H9 (cell line): ENCODE results near the gene SGIP1. TPM values are rescaled to one million over a fixed set of nuclear protein-coding genes. Genes with fewer than 3 reads are reported as not detected.

Experiments used
- DNase-seq: peaks from one replicate; pipeline ENCODE4 v3.0.0-alpha.2; 2017
- H2AFZ ChIP-seq: one replicate; pipeline ENCODE4 v1.6.1; 2013; ENCODE audit warnings: mild to moderate bottlenecking, low read length, control low read depth, moderate library complexity
- H2AK5ac ChIP-seq: 2 replicates; pipeline ENCODE4 v1.6.1; 2013; ENCODE audit warnings: low read length, control low read depth, mixed read lengths; ENCODE audit not compliant: insufficient read length
- H2BK120ac ChIP-seq: one replicate; pipeline ENCODE4 v1.6.1; 2013; ENCODE audit warnings: low read depth, mild to moderate bottlenecking, low read length, control low read depth, inconsistent platforms; ENCODE audit not compliant: poor library complexity, severe bottlenecking
- H2BK12ac ChIP-seq: 2 replicates; pipeline ENCODE4 v1.6.1; 2013; ENCODE audit warnings: low read length, control low read depth, mixed read lengths, low read depth; ENCODE audit not compliant: insufficient read length
- H2BK15ac ChIP-seq: 2 replicates; pipeline ENCODE4 v1.6.1; 2013; ENCODE audit warnings: low read depth, low read length, control low read depth
- H2BK20ac ChIP-seq: one replicate; pipeline ENCODE4 v1.6.1; 2013; ENCODE audit warnings: low read depth, mild to moderate bottlenecking, low read length, control low read depth, inconsistent platforms; ENCODE audit not compliant: poor library complexity, severe bottlenecking
- H2BK5ac ChIP-seq: 2 replicates; pipeline ENCODE4 v1.6.1; 2013; ENCODE audit warnings: low read length, control low read depth, mixed read lengths; ENCODE audit not compliant: insufficient read length
- H3K14ac ChIP-seq: 2 replicates; pipeline ENCODE4 v1.6.1; 2013; ENCODE audit warnings: low read length, control low read depth; ENCODE audit not compliant: insufficient read depth
- H3K18ac ChIP-seq: 2 replicates; pipeline ENCODE4 v1.6.1; 2013; ENCODE audit warnings: low read depth, mild to moderate bottlenecking, mixed read lengths, low read length, control low read depth; ENCODE audit not compliant: insufficient read length
- H3K23ac ChIP-seq: 2 replicates; pipeline ENCODE4 v1.6.1; 2013; ENCODE audit warnings: low read length, control low read depth, mixed read lengths, low read depth; ENCODE audit not compliant: insufficient read length
- H3K23me2 ChIP-seq: 2 replicates; pipeline ENCODE4 v1.6.1; 2013; ENCODE audit warnings: low read depth, mild to moderate bottlenecking, mixed read lengths, low read length, control low read depth; ENCODE audit not compliant: insufficient read length, poor library complexity, severe bottlenecking
- H3K27ac ChIP-seq: 2 replicates; pipeline ENCODE4 v1.5.1; 2013; ENCODE audit warnings: low read length, control low read depth, mixed read lengths, low read depth; ENCODE audit not compliant: insufficient read length
- H3K27me3 ChIP-seq: 2 replicates; pipeline ENCODE4 v1.6.1; 2013; ENCODE audit warnings: low read length, control low read depth, inconsistent platforms; ENCODE audit not compliant: insufficient read depth
- H3K4ac ChIP-seq: 2 replicates; pipeline ENCODE4 v1.6.1; 2013; ENCODE audit warnings: low read depth, mild to moderate bottlenecking, control low read depth, inconsistent platforms, low read length, moderate library complexity
- H3K4me1 ChIP-seq: 2 replicates; pipeline ENCODE4 v1.6.1; 2013; ENCODE audit warnings: low read length, control low read depth, inconsistent platforms; ENCODE audit not compliant: insufficient read depth
- H3K4me2 ChIP-seq: 2 replicates; pipeline ENCODE4 v1.6.1; 2013; ENCODE audit warnings: low read length, control low read depth, mixed read lengths; ENCODE audit not compliant: insufficient read length, insufficient read depth
- H3K56ac ChIP-seq: 2 replicates; pipeline ENCODE4 v1.6.1; 2013; ENCODE audit warnings: low read depth, mild to moderate bottlenecking, mixed read lengths, low read length, control low read depth; ENCODE audit not compliant: insufficient read length
- H3K79me1 ChIP-seq: 2 replicates; pipeline ENCODE4 v1.6.1; 2013; ENCODE audit warnings: low read depth, mild to moderate bottlenecking, moderate library complexity, low read length, control low read depth, inconsistent platforms; ENCODE audit not compliant: insufficient read depth, poor library complexity, severe bottlenecking
- H3K79me2 ChIP-seq: 2 replicates; pipeline ENCODE4 v1.6.1; 2013; ENCODE audit warnings: low read length, control low read depth, inconsistent platforms; ENCODE audit not compliant: insufficient read depth
- H3K9ac ChIP-seq: 2 replicates; pipeline ENCODE4 v1.6.1; 2013; ENCODE audit warnings: low read length, control low read depth, mixed read lengths; ENCODE audit not compliant: insufficient read length; ENCODE audit errors: extremely low read depth
- H3K9me3 ChIP-seq: one replicate; pipeline ENCODE4 v1.6.1; 2013; ENCODE audit warnings: low read depth, low read length, inconsistent platforms; ENCODE audit not compliant: control insufficient read depth
- H3T11ph ChIP-seq: one replicate; pipeline ENCODE4 v1.6.1; 2013; ENCODE audit warnings: mild to moderate bottlenecking, low read length, control low read depth, inconsistent platforms
- H4K20me1 ChIP-seq: one replicate; pipeline ENCODE4 v1.6.1; 2013; ENCODE audit not compliant: control insufficient read depth, insufficient read length, insufficient read depth
- H4K5ac ChIP-seq: 2 replicates; pipeline ENCODE4 v1.6.1; 2013; ENCODE audit warnings: low read depth, mild to moderate bottlenecking, mixed read lengths, low read length, control low read depth; ENCODE audit not compliant: insufficient read length
- H4K8ac ChIP-seq: replicated peaks from 2 replicates; pipeline ENCODE4 v1.6.1; 2013; ENCODE audit warnings: low read length, control low read depth, mixed read lengths, low read depth; ENCODE audit not compliant: insufficient read length
- H4K91ac ChIP-seq: 2 replicates; pipeline ENCODE4 v1.6.1; 2013; ENCODE audit warnings: low read depth, mild to moderate bottlenecking, moderate library complexity, mixed read lengths, low read length, control low read depth; ENCODE audit not compliant: insufficient read length
- H3K27ac Mint-ChIP-seq, 3 experiments: 2 replicates in 2 of 3; 3 replicates in 1 of 3; pipeline ENCODE4 v1.8.0; 2020 to 2021; ENCODE audit warnings: mixed read lengths in 3 of 3, mild to moderate bottlenecking in 1 of 3, moderate library complexity in 1 of 3
- H3K27me3 Mint-ChIP-seq: 2 replicates; pipeline ENCODE4 v1.8.0; 2021; ENCODE audit warnings: low read depth, mild to moderate bottlenecking, moderate library complexity, mixed read lengths
- H3K36me3 Mint-ChIP-seq, 3 experiments: 2 replicates in 2 of 3; 3 replicates in 1 of 3; pipeline ENCODE4 v1.8.0; 2020 to 2021; ENCODE audit warnings: low read depth in 3 of 3, mixed read lengths in 3 of 3; ENCODE audit not compliant: insufficient read depth in 1 of 3
- H3K4me1 Mint-ChIP-seq, 2 experiments: 2 replicates each; pipeline ENCODE4 v1.8.0; 2020; ENCODE audit warnings: mixed read lengths in 2 of 2
- H3K4me3 Mint-ChIP-seq, 2 experiments: 2 replicates in 1 of 2; 3 replicates in 1 of 2; pipeline ENCODE4 v1.8.0; 2020 to 2021; ENCODE audit warnings: mild to moderate bottlenecking in 2 of 2, mixed read lengths in 2 of 2, moderate library complexity in 1 of 2
- H3K9me3 Mint-ChIP-seq, 2 experiments: 2 replicates in 1 of 2; 3 replicates in 1 of 2; pipeline ENCODE4 v1.8.0; 2020; ENCODE audit warnings: mild to moderate bottlenecking in 2 of 2, mixed read lengths in 2 of 2, moderate library complexity in 1 of 2
- WGBS: extraction: QIAGEN DNeasy Blood & Tissue Kit; methylation state at CpG from one replicate; pipeline ENCODE4 v1.1.7; 2013; ENCODE audit warnings: missing lambda C conversion rate, low lambda C conversion rate, mixed read lengths; ENCODE audit not compliant: insufficient read length; ENCODE audit errors: extremely low coverage; 5-methylcytosine and 5-hydroxymethylcytosine counted together
- total RNA-seq: library from RNA; stranded (reverse); gene quantifications from 2 replicates; pipeline ENCODE4 v1.2.1, GENCODE V29; 2021
- TF ChIP-seq, protein P1 (sequence below): fragments of 200-600 bp; sonication (generic); conservative IDR thresholded peaks from 3 replicates; pipeline ENCODE4 v1.8.0; 2021; ENCODE audit warnings: antibody characterized with exemption, mild to moderate bottlenecking

Gene SGIP1
- total RNA-seq, 1 experiment from 2014 or later = 1.5 TPM

- Mint-ChIP-seq H3K9me3 (no peaks in the 10 kb centered on the region), H3K27ac (no peak overlapping the region), H3K4me3 (no peak overlapping the region), H3K36me3 (no peaks in the 10 kb centered on the region), H3K4me1 (peaks cover 7 to 17% of the 10 kb centered on the region in 2 experiments), H3K27me3 (no peaks in the 10 kb centered on the region)
- Histone ChIP-seq H2BK20ac (no peak overlapping the region), H3T11ph (no peak overlapping the region), H2BK12ac (no peak overlapping the region), H3K4me1 (no peaks in the 10 kb centered on the region), H2BK120ac (no peak overlapping the region), H3K23me2 (no peaks in the 10 kb centered on the region), H2AK5ac (no peak overlapping the region), H3K14ac (no peak overlapping the region), H3K79me2 (no peaks in the 10 kb centered on the region), H4K5ac (no peak overlapping the region), H3K18ac (no peak overlapping the region), H4K91ac (no peak overlapping the region), H2AFZ (no peak overlapping the region), H3K56ac (no peak overlapping the region), H3K27me3 (no peaks in the 10 kb centered on the region), H4K20me1 (no peaks in the 10 kb centered on the region), H4K8ac (no peak overlapping the region), H3K9ac (no peak overlapping the region), H3K79me1 (no peaks in the 10 kb centered on the region), H3K4me2 (no peak overlapping the region), H2BK5ac (no peak overlapping the region), H3K9me3 (no peaks in the 10 kb centered on the region), H3K27ac (no peak overlapping the region), H2BK15ac (no peak overlapping the region), H3K23ac (no peak overlapping the region), H3K4ac (no peak overlapping the region)
- TF ChIP-seq, protein P1, sequence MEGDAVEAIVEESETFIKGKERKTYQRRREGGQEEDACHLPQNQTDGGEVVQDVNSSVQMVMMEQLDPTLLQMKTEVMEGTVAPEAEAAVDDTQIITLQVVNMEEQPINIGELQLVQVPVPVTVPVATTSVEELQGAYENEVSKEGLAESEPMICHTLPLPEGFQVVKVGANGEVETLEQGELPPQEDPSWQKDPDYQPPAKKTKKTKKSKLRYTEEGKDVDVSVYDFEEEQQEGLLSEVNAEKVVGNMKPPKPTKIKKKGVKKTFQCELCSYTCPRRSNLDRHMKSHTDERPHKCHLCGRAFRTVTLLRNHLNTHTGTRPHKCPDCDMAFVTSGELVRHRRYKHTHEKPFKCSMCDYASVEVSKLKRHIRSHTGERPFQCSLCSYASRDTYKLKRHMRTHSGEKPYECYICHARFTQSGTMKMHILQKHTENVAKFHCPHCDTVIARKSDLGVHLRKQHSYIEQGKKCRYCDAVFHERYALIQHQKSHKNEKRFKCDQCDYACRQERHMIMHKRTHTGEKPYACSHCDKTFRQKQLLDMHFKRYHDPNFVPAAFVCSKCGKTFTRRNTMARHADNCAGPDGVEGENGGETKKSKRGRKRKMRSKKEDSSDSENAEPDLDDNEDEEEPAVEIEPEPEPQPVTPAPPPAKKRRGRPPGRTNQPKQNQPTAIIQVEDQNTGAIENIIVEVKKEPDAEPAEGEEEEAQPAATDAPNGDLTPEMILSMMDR = no peak
- WGBS = no CpG with 5 or more reads among the region's 1 CpG
- no peak for DNase-seq
Observed at GRCh38 chr1:66637146-66637545, 103.2 kb downstream of the SGIP1 start.
